Measurements from ENCODE around the gene NUDT9.

NUDT9 gene

DNA sequence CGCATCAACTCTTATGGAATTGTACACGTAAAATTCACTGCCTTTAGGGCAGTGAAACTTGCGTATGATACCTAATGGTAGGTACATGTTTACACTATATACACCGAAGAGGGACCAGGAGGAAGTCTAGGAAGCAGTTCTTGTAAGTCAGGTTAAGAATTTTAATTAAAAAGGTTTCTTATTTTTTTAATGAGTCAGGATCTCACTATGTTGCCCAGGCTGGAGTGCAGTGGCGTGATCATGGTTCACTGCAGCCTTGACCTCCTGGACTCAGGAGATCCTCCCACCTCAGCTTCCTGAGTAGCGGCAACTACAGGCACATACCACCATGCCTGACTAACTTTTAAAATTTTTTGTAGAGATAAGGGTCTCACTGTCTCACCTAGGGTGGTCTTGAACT is 6.6 kb downstream of the NUDT9 start:
- Histone ChIP-seq H2AFZ (ENCODE audit: low read depth, low read length, severe bottlenecking) (no peak overlapping the region), H3K79me2 (ENCODE audit: insufficient read depth, low read length) (peaks cover 66% of the 10 kb centered on the region), H3K9me2 (replicated peaks; ENCODE audit: insufficient read depth, low read length) (no peaks in the 10 kb centered on the region), H3K4me3 (ENCODE audit: insufficient read depth, low read length, poor library complexity, severe bottlenecking) (no peak overlapping the region), H3K4me2 (ENCODE audit: low read depth, low read length, poor library complexity, severe bottlenecking) (no peak overlapping the region), H3K36me3 (ENCODE audit: low read length) (no peaks in the 10 kb centered on the region), H3F3A (ENCODE audit: insufficient read depth) (no peaks in the 10 kb centered on the region), H3K9ac (ENCODE audit: low read length) (no peak overlapping the region), H3K27ac (ENCODE audit: low read depth, low read length) (no peak overlapping the region), H3K27me3 (ENCODE audit: low read length) (no peaks in the 10 kb centered on the region), H4K20me1 (ENCODE audit: low read depth, low read length) (no peaks in the 10 kb centered on the region), H3K9me3 (ENCODE audit: insufficient read depth, low read length) (no peaks in the 10 kb centered on the region)
- TF ChIP-seq, protein P1, sequence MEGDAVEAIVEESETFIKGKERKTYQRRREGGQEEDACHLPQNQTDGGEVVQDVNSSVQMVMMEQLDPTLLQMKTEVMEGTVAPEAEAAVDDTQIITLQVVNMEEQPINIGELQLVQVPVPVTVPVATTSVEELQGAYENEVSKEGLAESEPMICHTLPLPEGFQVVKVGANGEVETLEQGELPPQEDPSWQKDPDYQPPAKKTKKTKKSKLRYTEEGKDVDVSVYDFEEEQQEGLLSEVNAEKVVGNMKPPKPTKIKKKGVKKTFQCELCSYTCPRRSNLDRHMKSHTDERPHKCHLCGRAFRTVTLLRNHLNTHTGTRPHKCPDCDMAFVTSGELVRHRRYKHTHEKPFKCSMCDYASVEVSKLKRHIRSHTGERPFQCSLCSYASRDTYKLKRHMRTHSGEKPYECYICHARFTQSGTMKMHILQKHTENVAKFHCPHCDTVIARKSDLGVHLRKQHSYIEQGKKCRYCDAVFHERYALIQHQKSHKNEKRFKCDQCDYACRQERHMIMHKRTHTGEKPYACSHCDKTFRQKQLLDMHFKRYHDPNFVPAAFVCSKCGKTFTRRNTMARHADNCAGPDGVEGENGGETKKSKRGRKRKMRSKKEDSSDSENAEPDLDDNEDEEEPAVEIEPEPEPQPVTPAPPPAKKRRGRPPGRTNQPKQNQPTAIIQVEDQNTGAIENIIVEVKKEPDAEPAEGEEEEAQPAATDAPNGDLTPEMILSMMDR (IDR thresholded peaks at IDR 0.05; ENCODE audit: insufficient read depth, low read length, poor library complexity, severe bottlenecking): no peak
- no peak for TF ChIP-seq EZH2phosphoT487 (conservative IDR thresholded peaks at IDR 0.05; ENCODE audit: low read length)

DNA sequence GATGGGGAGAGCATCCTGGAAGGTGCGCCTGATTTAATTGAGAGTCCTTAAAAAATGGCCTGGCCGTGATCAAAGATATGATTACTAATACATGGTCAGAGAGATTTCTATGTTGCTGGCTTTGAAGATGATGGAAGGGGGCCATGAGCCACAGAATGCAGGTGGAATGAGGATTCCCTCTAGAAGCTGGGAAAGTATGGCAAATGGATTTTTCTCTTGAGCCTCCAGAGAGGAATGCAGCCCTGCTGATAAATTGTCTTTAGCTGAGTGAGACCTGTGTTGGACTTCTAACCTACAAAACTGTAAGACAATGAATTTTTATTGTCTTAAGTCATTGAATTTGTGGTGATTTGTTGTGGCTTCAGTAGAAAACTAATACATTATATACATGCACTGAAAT is 7.7 kb downstream of the NUDT9 start:
- peaks cover 59% of the 10 kb centered on the region for H3K79me2 ChIP-seq (ENCODE audit: insufficient read depth, low read length)
- no peaks in the 10 kb centered on the region for H3F3A ChIP-seq (ENCODE audit: insufficient read depth)
- H3K27ac ChIP-seq (ENCODE audit: low read depth, low read length): no peak overlapping the region
- TF ChIP-seq, protein P1 (IDR thresholded peaks at IDR 0.05; ENCODE audit: insufficient read depth, low read length, poor library complexity, severe bottlenecking): no peak
- no peak for TF ChIP-seq EZH2phosphoT487 (conservative IDR thresholded peaks at IDR 0.05; ENCODE audit: low read length)
- H2AFZ ChIP-seq (ENCODE audit: low read depth, low read length, severe bottlenecking): no peak overlapping the region
- H3K36me3 ChIP-seq (ENCODE audit: low read length): no peaks in the 10 kb centered on the region
- H3K4me2 ChIP-seq (ENCODE audit: low read depth, low read length, poor library complexity, severe bottlenecking): no peak overlapping the region
- H3K4me3 ChIP-seq (ENCODE audit: insufficient read depth, low read length, poor library complexity, severe bottlenecking): no peak overlapping the region
- no peaks in the 10 kb centered on the region for H3K9me3 ChIP-seq (ENCODE audit: insufficient read depth, low read length)
- no peaks in the 10 kb centered on the region for H4K20me1 ChIP-seq (ENCODE audit: low read depth, low read length)
- no peak overlapping the region for H3K9ac ChIP-seq (ENCODE audit: low read length)
- H3K27me3 ChIP-seq (ENCODE audit: low read length): no peaks in the 10 kb centered on the region
- H3K9me2 ChIP-seq (replicated peaks; ENCODE audit: insufficient read depth, low read length): no peaks in the 10 kb centered on the region

DNA sequence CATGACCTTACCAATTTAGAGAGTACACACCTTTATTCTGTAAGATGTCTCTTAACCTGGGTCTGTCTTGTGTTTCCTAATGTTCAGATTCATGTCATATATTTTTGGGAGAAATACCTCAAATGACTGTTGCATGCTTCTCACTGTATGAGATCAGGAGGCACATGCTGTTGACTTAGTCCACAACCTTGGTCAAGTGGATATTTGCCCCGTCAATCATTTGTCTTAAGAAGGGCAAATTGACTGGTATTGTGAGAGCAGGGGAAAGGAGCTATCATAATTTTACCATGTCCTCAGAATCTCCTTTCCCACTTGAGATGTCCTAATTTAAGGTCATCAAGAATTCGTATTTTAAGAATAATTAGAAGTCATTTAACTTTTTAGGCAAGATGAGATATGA is 11.0 kb downstream of the NUDT9 start:
- Histone ChIP-seq H3K27ac (ENCODE audit: low read depth, low read length) (no peak overlapping the region), H3K79me2 (ENCODE audit: insufficient read depth, low read length) (peaks cover 35% of the 10 kb centered on the region), H3K9me3 (ENCODE audit: insufficient read depth, low read length) (no peaks in the 10 kb centered on the region), H3K9me2 (replicated peaks; ENCODE audit: insufficient read depth, low read length) (no peaks in the 10 kb centered on the region), H3K27me3 (ENCODE audit: low read length) (no peaks in the 10 kb centered on the region), H3K4me3 (ENCODE audit: insufficient read depth, low read length, poor library complexity, severe bottlenecking) (no peak overlapping the region), H2AFZ (ENCODE audit: low read depth, low read length, severe bottlenecking) (no peak overlapping the region), H3K36me3 (ENCODE audit: low read length) (no peaks in the 10 kb centered on the region), H4K20me1 (ENCODE audit: low read depth, low read length) (no peaks in the 10 kb centered on the region), H3F3A (ENCODE audit: insufficient read depth) (no peaks in the 10 kb centered on the region), H3K9ac (ENCODE audit: low read length) (no peak overlapping the region), H3K4me2 (ENCODE audit: low read depth, low read length, poor library complexity, severe bottlenecking) (no peak overlapping the region)
- TF ChIP-seq, protein P1 (IDR thresholded peaks at IDR 0.05; ENCODE audit: insufficient read depth, low read length, poor library complexity, severe bottlenecking): no peak
- no peak for TF ChIP-seq EZH2phosphoT487 (conservative IDR thresholded peaks at IDR 0.05; ENCODE audit: low read length)
